Fibroblast of skin of abdomen (primary cell): Measurements from ENCODE around the gene HAS3.

ENCODE experiments used
- DNase-seq: peaks from one replicate; pipeline ENCODE4 v3.0.0-alpha.2; 2013

HAS3 gene

DNA sequence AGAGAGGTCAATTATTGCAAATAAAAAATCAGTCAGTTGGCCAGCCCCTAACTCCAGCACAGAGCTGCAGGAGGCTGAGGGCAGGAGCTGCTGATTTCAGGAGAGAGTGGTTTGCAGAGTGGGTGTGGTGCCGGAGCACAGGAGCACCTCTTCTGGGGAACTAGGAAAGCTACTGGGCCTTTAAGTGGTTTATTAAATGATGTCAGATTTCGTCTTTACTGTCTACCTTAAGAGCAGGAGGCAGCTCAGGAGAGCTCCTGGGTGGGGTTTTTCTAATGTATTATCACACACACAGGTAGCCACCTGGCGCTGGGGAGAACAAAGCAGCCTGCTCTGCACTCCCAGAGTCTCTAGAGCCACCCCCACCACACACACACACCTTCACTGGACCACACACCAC is 11.5 kb upstream of the HAS3 start:
- DNase-seq: no peak

DNA sequence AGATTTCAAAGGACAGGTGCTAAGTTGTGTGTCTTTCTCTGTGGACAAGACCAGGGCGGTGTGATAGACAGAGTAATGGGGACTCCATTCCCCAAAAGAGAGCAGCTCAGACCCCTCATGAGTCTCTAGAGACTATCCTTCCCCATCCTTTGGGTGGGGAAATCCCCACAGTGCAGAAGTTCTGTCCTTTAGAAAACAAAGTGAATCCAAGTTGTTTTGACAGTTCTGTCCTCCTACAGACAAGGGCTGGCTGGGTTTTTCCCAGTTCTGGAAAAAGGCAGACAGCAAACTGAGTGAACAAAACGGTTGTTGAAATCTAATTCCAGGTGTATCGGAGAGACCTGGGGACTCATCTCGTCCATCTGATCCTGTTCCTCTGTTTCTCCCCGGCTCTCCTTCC is 11.0 kb upstream of the HAS3 start:
- DNase-seq: no peak

DNA sequence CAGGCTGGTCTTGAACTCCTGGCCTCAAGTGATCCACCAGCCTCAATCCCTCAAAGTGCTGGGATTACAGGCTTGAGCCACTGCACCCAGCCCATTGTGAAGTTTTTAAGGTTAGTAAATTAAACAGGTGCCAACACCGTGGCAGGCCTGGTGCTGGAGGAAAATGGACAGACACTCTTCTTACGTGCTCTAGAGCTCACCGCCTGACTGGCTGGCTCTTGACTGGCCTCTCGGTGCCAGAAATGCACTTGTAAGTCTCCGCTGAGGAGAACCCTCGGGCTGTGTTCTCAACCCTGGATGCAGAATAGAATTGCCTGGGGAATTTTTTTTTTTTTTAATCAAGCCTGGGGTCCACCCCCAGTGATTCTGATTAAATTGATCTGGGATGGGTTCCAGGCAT is 10.3 kb upstream of the HAS3 start:
- DNase-seq: no peak

DNA sequence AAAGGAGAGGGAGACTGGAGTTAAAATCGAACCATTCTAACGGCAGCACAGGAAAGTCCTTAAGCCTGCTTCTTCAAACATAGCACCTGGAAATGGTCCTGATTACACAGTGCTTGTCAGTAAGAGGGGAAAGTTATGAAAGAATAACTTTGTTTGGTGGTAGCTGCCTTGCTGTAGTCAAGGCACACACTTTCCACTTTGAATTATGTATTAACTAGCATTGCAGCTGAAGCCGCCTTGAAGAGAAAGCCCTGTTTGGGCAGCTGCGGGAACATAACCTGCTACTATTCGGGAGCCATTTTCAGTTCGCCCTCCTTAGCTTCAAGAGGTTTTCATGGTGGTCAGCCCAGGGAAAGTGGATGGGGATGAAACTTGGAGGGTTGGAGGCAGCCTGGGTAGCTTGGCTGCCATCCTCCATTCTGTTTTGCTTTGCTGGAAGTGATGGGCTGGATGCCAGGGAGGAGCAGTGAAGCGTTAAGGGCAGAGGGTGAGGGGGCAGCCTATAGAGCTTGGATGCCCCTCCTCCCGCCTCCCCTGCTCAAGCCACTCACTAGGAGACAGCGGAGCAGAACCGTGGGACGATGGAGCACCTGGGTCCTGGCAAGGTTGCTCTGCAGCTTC is 5.3 kb upstream of the HAS3 start:
- DNase-seq: no peak

DNA sequence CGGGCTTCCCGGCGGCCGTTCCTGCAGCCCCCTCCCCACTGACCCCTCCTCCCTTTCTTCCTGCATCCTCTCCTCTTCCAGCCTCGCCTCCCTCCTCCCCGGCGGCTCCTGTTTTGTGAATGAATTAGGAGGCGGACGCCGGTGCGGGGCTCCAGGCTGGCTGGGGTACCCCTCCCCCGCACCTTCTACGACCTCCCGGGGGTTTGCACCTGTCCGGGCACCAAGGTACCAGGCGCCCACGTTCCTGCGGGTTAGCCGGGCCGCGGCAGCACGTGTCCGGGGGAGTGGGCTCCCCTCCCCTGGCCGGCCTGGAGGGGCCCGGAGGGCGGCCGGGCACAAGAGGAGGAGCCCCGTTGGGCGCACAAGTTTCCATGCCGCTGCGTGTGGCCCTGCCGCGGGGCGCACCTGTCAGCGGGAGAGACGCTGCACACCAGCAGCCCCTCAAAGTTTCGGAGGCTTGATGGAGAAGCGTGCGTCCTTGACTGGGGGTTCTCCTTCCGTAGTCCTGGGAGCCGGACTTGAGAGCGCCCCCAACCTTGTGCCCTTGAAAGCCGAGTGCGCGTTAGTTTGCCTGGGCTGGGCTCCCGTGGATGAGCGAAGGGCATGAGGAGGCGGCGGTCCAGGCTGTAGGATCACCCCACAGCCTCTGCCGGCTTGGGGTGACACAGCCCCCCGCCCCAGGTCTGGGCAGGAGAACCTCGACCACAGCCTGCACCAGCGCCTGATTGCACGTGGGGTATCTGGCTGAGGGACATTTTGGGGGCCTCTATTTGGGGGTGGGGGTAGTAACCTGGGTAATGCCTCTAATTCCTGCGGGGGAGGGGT is 1.2 kb downstream of the HAS3 start:
- DNase-seq: no peak

DNA sequence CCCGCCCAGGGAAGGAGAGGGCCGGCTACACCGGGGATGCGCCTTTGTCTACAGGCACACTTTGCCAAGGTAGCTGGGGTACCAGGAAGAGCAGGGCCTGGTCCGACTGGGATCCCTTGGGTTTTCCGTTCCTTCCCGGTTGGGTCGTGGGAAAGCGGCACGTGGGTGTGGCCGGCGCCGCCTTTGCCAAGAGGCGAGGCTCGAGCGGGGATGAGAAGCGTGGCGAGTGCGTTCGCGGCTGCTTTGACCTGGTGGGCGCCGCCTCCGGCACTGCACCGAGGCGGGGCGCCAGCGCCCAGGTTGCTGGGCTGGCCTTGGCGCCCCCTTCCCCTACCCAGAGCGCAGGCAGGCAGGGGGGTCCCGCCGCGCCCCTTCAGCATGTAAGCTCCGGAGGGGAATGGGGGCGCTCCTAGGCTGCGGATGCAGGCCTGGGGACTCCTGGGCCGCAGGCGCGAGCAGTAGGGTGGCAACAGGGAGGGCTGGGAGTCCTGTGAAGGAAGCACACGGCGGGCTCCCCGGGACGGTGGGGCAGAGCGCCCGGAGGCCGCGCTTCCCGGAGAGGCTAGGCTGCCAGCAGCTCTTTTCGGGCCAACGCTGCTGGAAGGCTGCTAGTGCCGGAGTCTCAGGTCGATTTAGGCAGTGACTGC is 2.0 kb downstream of the HAS3 start:
- no peak for DNase-seq

DNA sequence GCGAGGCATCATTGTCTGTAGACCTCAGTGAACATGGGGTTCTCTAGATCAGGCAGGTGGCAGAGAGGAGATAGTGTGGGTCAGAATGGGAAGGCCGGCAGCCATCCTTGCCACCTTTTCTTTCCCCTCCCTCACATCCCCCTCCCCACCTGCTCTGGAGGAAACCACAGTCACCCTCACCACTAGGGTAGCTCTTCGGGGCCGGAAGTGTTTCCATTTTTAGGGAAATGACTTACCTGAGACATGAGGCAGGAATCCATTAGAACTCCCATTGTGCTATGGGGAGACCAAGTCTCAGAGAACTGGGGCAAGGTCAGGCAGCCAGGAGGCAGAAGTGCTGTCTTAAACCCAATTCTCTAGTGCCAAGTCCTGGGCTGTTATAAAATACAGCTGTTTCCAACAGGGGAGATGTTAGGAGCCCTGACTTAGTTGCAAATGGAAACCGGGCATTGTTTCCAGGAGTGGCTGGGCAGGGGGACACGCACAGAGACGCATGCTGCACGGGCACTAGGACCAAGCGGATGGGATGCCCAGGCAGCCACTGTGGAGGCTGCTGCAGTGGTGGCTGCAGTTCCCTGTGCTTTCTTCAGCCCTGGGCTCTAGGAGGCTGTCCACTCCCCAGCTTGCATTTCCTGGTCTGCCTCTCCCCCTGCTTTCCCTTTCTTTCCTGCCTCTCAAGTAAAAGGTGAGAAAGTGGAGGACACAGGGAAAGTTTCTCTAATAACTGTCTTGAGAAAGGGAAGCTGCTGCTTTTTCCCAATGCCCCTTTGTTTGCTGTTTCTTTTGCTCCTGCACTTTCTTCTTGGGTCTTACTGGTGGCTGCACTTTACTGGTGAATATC is 2.8 kb downstream of the HAS3 start:
- no peak for DNase-seq

DNA sequence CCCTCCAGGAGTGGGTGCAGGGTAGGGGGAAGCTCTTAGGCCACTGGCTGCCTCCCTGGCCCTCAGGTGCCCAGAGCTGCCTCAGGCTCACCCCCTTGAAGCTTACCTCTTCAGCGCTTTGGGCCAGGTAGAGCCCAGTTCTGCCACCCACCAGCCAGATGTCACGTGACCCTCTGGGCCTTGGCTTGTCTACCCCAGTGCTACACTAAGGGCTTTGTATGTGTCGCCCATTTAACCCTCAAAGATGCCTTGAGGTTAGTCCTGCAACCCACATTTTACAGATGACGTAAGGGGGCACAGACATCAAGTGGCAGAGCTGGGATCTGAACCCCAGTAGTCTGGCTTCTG is 3.4 kb downstream of the HAS3 start:
- no peak for DNase-seq

DNA sequence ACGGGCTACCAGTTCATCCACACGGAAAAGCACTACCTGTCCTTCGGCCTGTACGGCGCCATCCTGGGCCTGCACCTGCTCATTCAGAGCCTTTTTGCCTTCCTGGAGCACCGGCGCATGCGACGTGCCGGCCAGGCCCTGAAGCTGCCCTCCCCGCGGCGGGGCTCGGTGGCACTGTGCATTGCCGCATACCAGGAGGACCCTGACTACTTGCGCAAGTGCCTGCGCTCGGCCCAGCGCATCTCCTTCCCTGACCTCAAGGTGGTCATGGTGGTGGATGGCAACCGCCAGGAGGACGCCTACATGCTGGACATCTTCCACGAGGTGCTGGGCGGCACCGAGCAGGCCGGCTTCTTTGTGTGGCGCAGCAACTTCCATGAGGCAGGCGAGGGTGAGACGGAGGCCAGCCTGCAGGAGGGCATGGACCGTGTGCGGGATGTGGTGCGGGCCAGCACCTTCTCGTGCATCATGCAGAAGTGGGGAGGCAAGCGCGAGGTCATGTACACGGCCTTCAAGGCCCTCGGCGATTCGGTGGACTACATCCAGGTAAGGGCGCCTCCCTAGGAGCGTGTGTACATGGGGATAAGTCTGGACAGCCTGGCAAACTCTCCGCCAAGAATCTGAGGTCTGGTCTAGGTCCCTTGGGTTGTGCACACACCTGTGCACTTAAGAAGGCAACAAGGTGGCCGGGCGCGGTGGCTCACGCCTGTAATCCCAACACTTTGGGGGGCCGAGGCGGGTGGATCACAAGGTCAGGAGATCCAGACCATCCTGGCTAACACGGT is 4.2 kb downstream of the HAS3 start:
- no peak for DNase-seq

DNA sequence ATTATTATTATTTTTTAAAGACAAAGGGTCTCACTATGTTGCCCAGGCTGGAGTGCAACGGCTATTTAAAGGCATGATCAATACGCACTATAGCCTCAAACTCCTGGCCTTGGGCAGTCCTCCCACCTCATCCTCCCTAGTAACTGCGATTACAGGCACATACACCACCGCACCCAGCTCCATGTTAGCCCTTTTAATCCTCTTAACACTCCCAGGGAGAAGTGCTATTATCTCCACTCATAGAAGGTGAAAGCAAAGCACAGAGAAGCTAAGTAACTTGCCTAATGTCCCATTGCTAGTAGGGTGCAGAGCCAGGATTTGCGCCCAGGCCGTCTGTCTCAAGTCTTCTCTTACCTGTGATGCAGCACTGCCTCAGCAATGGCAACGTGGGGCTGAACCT is 5.0 kb downstream of the HAS3 start:
- DNase-seq: no peak

DNA sequence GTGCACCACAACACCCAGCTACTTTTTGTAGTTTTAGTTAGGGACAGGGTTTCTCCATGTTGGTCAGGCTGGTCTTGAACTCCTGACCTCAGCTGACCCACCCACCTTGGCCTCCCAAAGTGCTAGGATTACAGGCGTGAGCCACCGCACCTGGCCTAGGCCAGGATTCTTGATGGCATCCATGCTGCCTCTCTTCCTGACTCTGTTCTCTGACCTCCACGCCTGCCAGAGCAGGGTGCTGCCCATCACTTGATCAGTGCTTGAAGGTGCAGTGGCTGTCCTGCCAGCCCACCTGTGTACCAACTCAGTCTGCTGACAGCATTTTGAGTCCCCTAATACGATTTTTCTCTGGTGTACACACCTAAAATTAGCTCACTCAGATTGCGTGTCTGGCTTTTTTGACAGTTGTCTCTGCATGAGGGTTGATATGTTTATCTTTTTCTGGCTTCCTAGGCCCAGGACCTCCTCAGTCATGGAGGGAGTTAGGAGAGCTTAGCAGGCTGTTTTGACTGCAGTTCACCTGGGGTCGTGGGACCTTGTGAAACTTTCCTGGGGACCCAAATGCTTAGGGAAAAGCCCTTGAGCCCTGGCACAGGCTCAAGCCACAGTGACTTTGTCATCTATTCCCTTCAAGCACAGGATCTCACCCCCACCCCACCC is 5.9 kb downstream of the HAS3 start:
- DNase-seq: no peak

DNA sequence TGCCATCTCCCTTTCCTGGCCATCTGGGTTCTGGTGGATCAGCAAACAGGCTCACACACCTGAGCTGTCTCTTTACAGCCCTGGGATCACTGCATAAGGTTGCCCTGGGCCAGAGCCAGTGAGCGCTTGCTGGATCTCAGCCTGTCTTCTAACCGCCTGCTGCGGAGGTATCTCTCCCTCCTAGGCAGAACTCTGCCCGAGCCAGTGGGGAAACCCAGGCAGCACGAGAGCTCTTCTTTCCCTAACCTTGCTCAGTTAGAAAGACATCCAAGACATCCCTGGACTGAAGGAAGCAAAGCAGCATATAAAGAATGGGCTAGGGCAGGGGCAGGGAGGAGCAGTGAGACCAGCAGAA is 6.4 kb downstream of the HAS3 start:
- no peak for DNase-seq

DNA sequence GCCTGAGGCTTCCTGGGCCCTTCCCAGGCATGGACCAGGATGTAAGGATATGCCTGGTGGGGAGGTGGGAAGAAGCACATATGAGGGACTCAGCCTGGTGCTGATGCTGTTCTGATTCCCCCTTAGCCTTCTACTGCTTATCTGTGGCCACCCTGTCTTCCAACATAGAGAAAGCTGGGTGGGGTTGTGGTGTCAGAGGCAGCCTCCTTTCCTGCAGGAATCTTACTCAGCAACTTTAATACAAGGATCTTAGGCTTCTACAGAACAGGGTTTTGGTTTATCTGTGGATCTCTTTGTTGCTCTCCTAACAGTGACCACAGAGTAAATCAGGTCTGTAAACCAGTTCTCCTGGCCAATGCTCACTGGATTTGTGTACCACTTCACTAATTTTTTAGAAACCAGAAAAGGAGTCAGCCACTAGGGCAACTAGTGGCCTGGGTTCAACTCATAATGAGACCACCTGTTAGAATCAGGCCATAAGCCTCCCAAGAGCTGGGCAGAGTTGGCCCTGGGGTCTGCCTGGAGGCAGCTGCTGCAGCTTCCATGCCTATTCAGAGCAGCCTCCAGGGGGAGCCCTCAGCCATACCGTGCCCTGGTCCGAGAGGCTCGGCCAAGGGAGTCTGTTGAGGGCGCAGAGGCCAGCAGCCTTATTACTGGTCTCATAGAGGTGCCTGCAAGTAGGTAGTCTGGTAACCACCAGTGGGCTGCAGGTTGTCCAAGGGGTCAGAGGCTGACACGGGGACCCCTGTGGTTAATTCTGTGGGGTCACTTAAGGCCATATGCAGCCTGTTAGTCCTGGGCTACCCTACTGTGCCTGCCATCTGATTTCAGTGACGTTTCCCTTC is 7.1 kb downstream of the HAS3 start:
- peak; percentile 22 for DNase-seq

DNA sequence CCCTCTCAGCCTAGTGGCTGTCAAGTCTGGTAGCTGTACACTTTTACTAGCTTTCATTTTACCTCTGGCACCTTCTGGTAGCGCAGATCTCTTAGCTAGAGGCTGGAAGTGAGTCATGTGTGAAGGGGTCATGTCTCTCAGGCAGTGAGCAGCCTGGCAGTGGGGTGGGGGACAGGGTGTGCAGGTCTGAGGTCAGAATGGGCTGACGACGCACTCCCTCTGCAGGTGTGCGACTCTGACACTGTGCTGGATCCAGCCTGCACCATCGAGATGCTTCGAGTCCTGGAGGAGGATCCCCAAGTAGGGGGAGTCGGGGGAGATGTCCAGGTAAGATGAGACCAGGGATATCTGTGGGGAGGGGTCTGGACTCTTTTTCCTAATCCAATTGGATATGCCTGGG is 7.8 kb downstream of the HAS3 start:
- DNase-seq: no peak

DNA sequence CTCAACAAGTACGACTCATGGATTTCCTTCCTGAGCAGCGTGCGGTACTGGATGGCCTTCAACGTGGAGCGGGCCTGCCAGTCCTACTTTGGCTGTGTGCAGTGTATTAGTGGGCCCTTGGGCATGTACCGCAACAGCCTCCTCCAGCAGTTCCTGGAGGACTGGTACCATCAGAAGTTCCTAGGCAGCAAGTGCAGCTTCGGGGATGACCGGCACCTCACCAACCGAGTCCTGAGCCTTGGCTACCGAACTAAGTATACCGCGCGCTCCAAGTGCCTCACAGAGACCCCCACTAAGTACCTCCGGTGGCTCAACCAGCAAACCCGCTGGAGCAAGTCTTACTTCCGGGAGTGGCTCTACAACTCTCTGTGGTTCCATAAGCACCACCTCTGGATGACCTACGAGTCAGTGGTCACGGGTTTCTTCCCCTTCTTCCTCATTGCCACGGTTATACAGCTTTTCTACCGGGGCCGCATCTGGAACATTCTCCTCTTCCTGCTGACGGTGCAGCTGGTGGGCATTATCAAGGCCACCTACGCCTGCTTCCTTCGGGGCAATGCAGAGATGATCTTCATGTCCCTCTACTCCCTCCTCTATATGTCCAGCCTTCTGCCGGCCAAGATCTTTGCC is 9.0 kb downstream of the HAS3 start:
- no peak for DNase-seq

DNA sequence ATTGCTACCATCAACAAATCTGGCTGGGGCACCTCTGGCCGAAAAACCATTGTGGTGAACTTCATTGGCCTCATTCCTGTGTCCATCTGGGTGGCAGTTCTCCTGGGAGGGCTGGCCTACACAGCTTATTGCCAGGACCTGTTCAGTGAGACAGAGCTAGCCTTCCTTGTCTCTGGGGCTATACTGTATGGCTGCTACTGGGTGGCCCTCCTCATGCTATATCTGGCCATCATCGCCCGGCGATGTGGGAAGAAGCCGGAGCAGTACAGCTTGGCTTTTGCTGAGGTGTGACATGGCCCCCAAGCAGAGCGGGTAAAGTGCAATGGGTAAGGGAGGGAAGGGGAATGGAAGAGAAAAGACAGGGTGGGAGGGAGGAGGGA is 9.5 kb downstream of the HAS3 start:
- DNase-seq: no peak

DNA sequence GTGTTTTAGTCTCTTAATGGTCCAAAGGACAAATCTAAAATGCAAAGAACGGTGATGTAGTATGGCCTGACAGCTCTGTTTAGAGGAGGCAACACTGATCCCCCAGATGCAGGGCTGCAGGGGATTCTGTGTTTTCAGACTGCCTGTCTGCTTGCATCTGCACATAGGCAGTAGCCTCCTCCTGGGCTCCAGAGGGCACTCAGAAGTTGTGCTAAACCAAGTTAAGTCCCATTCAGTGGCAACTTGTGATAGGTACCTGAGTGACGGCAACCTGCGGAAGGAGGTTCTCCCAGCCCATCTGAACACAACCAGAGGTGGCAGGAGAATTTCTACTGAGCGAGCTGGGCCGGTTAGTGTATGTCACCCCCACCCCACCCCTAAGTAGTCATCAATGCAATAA is 9.9 kb downstream of the HAS3 start:
- DNase-seq: no peak

DNA sequence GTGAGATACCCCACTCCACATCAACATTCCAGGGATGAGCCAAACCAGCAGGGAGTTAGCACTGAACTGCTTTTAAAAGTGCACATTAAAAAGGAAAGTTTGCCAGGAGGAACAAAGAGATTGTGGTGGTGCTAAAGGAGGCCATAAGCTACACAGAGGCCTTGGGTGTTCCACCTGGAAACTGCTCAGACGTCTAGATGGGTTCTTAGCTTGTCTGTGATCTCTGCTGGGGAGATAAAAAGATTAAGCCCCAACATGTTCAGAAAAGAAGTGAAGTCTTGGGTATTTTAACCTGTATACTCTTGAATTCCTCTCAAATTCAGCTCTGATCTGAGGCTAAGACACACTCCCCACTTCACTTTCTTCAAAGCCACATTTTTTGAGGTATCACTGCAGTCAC is 10.4 kb downstream of the HAS3 start:
- no peak for DNase-seq

DNA sequence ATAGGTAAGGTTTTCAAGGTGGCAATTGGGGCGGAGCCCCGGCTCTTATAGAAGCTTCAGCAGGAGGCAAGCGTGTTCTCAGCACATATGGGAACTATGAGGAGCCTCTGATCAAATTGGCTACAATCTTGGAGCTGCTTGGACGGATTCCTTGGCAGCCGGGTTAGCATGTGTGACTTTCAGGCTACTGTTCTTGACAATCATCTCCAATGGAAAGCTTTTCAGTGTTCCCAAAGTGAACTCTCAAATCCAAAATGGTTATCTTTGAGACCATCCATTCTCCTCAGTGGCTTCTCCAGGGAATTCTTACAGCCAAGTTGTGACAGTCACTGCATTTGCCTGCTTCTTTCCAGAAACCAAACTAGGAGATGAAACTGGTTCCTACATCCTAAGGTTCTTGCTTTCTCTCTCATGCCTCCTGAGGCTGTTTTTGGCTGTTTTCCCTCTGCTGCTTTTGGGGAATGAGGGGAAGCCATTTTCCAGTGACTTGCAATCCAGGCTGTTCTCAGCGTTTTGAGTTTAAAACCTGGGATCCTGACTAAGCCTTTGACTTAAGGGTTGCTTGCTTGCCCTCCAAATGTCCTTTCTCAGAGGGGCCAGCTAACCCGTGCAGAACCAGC is 10.9 kb downstream of the HAS3 start:
- DNase-seq: no peak

DNA sequence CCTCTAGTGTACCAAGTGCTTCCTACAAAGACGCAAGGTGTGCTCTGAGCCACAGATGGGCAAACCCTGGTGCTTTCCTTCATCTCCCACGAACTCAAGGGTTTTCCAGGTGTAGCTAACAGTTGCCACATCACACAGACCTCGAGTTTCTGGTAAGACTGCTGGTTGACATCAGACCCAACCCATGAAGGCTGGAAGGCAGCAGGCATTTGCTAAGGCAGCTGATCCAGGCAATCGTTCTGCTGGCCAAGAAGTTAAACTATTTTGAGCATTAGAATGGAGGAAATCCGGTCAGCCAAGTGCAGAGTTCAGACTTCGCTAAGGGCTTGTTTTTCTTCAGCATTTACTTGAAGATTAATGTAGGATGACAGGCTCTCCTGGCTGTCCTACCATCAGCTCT is 11.5 kb downstream of the HAS3 start:
- DNase-seq: no peak
